DND-41 (cell line): ENCODE results near the gene CDHR3.
A peak's percentile ranks its signal among the peaks of the same experiment; 100 is the strongest.

Source experiments
- ATAC-seq: fragments of 200-7000 bp; cut with Tn5 transposase; 3 replicates; pipeline ENCODE4 v1.9.1; 2021; ENCODE audit warnings: low read depth; ENCODE audit not compliant: insufficient read depth
- DNase-seq: peaks from one replicate; pipeline ENCODE4 v3.0.0-alpha.2; 2020
- H2AFZ ChIP-seq: 2 replicates; pipeline ENCODE4 v1.6.0; 2012; ENCODE audit warnings: low read depth, low read length
- H3K27ac ChIP-seq: 2 replicates; pipeline ENCODE4 v1.5.1; 2012; ENCODE audit warnings: low read length, inconsistent platforms
- H3K27me3 ChIP-seq: fragments of 200-600 bp; sonication (generic); 2 replicates; pipeline ENCODE4 v1.6.0; 2012; ENCODE audit warnings: low read length, mild to moderate bottlenecking, inconsistent platforms; ENCODE audit not compliant: insufficient read depth, poor library complexity
- H3K36me3 ChIP-seq: 2 replicates; pipeline ENCODE4 v1.5.1; 2012; ENCODE audit warnings: low read length, inconsistent platforms; ENCODE audit not compliant: insufficient read depth
- H3K4me1 ChIP-seq: 2 replicates; pipeline ENCODE4 v1.5.1; 2012; ENCODE audit warnings: mild to moderate bottlenecking, low read length; ENCODE audit not compliant: insufficient read depth
- H3K4me2 ChIP-seq: 2 replicates; pipeline ENCODE4 v1.6.0; 2012; ENCODE audit warnings: mild to moderate bottlenecking, moderate library complexity, low read length, inconsistent platforms; ENCODE audit not compliant: insufficient read depth
- H3K4me3 ChIP-seq, 2 experiments: fragments of 200-600 bp in 1 of 2; shearing (Covaris generic) in 1 of 2; 2 replicates each; pipeline ENCODE4 v1.5.1; 2012 to 2016; ENCODE audit warnings: inconsistent platforms in 2 of 2, low read length in 2 of 2, mild to moderate bottlenecking in 2 of 2, low read depth in 1 of 2, moderate library complexity in 1 of 2
- H3K79me2 ChIP-seq: 2 replicates; pipeline ENCODE4 v1.6.0; 2012; ENCODE audit warnings: low read length, inconsistent platforms; ENCODE audit not compliant: insufficient read depth
- H3K9ac ChIP-seq: 2 replicates; pipeline ENCODE4 v1.6.0; 2012; ENCODE audit warnings: low read depth, mild to moderate bottlenecking, inconsistent platforms, low read length, moderate library complexity
- H3K9me3 ChIP-seq: 2 replicates; pipeline ENCODE4 v1.5.1; 2012; ENCODE audit warnings: low read length, moderate library complexity, mild to moderate bottlenecking, inconsistent platforms; ENCODE audit not compliant: insufficient read depth, severe bottlenecking
- H4K20me1 ChIP-seq: 2 replicates; pipeline ENCODE4 v1.6.0; 2012; ENCODE audit warnings: low read length; ENCODE audit not compliant: insufficient read depth
- CTCF ChIP-seq: IDR thresholded peaks from 2 replicates; pipeline ENCODE4 v1.5.1; 2012; ENCODE audit warnings: borderline replicate concordance, low read length, moderate library complexity, mild to moderate bottlenecking; ENCODE audit not compliant: poor library complexity, severe bottlenecking; ENCODE audit errors: extremely low read depth
- EZH2 ChIP-seq: IDR thresholded peaks from 3 replicates; pipeline ENCODE4 v1.6.1; 2012; ENCODE audit warnings: borderline replicate concordance, low read depth, mild to moderate bottlenecking, moderate library complexity, low read length, inconsistent platforms; ENCODE audit not compliant: severe bottlenecking

The CDHR3 gene

GRCh38 chr7:106041140-106041717, 78.2 kb downstream of the CDHR3 start:
- Histone ChIP-seq H3K4me2 (no peak overlapping the region), H3K4me1 (peaks cover 3% of the 10 kb centered on the region), H4K20me1 (peaks cover 17% of the 10 kb centered on the region; the same call in 1 of the 2 replicates), H2AFZ (no peak overlapping the region), H3K9me3 (no peaks in the 10 kb centered on the region), H3K27ac (no peak overlapping the region), H3K4me3 (no peak overlapping the region), H3K36me3 (no peaks in the 10 kb centered on the region), H3K79me2 (no peaks in the 10 kb centered on the region), H3K9ac (no peak overlapping the region), H3K27me3 (peaks cover 56% of the 10 kb centered on the region)
- TF ChIP-seq EZH2 (peak; percentile 23), CTCF (peak; percentile 73)
- DNase-seq (peak; percentile 33), ATAC-seq (peak; percentile 44)

GRCh38 chr7:106042196-106042611, 79.1 kb downstream of the CDHR3 start:
- TF ChIP-seq EZH2, result no peak
- TF ChIP-seq CTCF, result no peak
- Histone ChIP-seq H3K27me3 (peaks cover 56% of the 10 kb centered on the region), H4K20me1 (peaks cover 17% of the 10 kb centered on the region; the same call in 1 of the 2 replicates), H3K36me3 (no peaks in the 10 kb centered on the region), H3K4me3 (no peak overlapping the region), H3K4me1 (peaks cover 3% of the 10 kb centered on the region), H3K9ac (no peak overlapping the region), H3K27ac (no peak overlapping the region), H3K9me3 (no peaks in the 10 kb centered on the region), H2AFZ (no peak overlapping the region), H3K79me2 (no peaks in the 10 kb centered on the region), H3K4me2 (no peak overlapping the region; the same call in 1 of the 2 replicates)
- no peak for ATAC-seq
- no peak for DNase-seq

DNA sequence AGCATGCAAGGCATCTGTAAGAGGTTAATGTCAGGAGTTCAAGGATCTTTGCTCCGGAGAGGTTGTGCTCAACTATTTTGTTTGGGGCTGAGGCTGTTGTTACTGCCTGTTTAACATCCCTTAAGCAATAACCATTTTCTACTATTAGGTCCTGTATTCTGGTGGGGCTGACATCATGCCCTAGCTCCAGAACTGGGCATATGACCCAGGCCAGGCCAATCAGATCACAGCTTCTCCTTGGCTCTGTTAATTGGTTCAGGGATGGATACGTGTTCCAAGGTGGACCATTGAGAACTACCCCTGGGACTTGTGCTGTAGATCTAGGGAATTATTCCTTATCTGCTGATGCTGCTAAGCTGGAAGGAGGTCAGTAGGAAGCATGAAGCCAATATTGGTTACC, 82.1 kb downstream of the CDHR3 start:
- Histone ChIP-seq H3K9me3 (no peaks in the 10 kb centered on the region), H3K36me3 (no peaks in the 10 kb centered on the region), H3K27me3 (peaks cover 58% of the 10 kb centered on the region), H4K20me1 (peaks cover 8% of the 10 kb centered on the region; the same call in 1 of the 2 replicates), H3K9ac (no peak overlapping the region), H3K4me2 (no peak overlapping the region), H3K4me3 (no peak overlapping the region), H3K27ac (no peak overlapping the region), H3K79me2 (no peaks in the 10 kb centered on the region), H3K4me1 (peaks cover 3% of the 10 kb centered on the region), H2AFZ (no peak overlapping the region)
- TF ChIP-seq EZH2 (no peak), CTCF (no peak)
- ATAC-seq (no peak), DNase-seq (no peak)

DNA sequence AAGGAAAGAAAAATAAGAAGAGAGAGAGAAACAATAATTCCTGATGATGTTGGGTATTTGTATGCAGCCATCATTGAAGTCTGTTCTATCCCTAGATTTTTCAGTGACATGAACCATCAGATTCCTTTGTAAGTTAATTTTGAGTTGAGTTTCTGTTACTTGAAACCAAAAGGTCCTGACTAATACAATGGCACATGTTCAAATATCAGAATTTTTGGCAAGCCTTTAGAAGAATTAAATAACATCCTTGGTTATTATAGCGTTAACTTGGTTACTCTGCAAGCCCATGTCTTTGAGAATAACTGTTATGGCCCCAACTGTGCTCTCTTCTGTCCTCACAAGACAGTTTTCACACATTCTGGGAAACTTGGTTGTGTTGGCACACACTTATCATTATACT, 82.5 kb downstream of the CDHR3 start:
- Histone ChIP-seq H3K9me3 (no peaks in the 10 kb centered on the region), H3K79me2 (no peaks in the 10 kb centered on the region), H3K4me1 (peaks cover 3% of the 10 kb centered on the region), H3K9ac (no peak overlapping the region), H3K4me3 (no peak overlapping the region), H3K27me3 (peaks cover 58% of the 10 kb centered on the region), H4K20me1 (peaks cover 8% of the 10 kb centered on the region; the same call in 1 of the 2 replicates), H2AFZ (no peak overlapping the region), H3K27ac (no peak overlapping the region), H3K4me2 (no peak overlapping the region), H3K36me3 (no peaks in the 10 kb centered on the region)
- no peak for ATAC-seq
- TF ChIP-seq CTCF (no peak), EZH2 (no peak)
- no peak for DNase-seq
